Mononuclear cell (primary cell): ENCODE measurements around the gene LMAN1. TPM values are rescaled to one million over a fixed set of nuclear protein-coding genes. Genes with fewer than 3 reads are reported as not detected.

Experiments
- H3K27me3 ChIP-seq: 2 replicates; pipeline ENCODE4 v1.6.0; 2011; ENCODE audit warnings: low read length, control low read depth; ENCODE audit not compliant: insufficient read depth
- H3K4me1 ChIP-seq: 2 replicates; pipeline ENCODE4 v1.5.1; 2011; ENCODE audit warnings: mild to moderate bottlenecking, low read length, control low read depth; ENCODE audit not compliant: insufficient read depth
- H3K4me3 ChIP-seq: 2 replicates; pipeline ENCODE4 v1.5.1; 2011; ENCODE audit warnings: mild to moderate bottlenecking, low read length, moderate library complexity
- H3K9me3 ChIP-seq: 2 replicates; pipeline ENCODE4 v1.5.1; 2011; ENCODE audit warnings: low read depth, mild to moderate bottlenecking, control low read depth, low read length
- total RNA-seq: library from RNA; depleted of rRNA; stranded (reverse); fragments of >200 nt; gene quantifications from one replicate; pipeline ENCODE4 v1.2.3, GENCODE V29; 2012

LMAN1 gene
- total RNA-seq, 1 donor, result 40.6 TPM

- H3K9me3 ChIP-seq, result no peaks in the 10 kb centered on the region
- no peaks in the 10 kb centered on the region for H3K4me1 ChIP-seq
- H3K27me3 ChIP-seq, result peaks cover 6% of the 10 kb centered on the region
- H3K4me3 ChIP-seq, result no peak overlapping the region
These were observed 57.1 kb downstream of the LMAN1 start for GRCh38 chr18:59301929-59302328.

GRCh38 chr18:59300676-59301285 lies 58.3 kb downstream of the LMAN1 start:
- Histone ChIP-seq H3K4me3 (no peak overlapping the region), H3K27me3 (peaks cover 2% of the 10 kb centered on the region), H3K9me3 (no peaks in the 10 kb centered on the region)

GRCh38 chr18:59298871-59299270 lies 60.2 kb downstream of the LMAN1 start:
- H3K27me3 ChIP-seq, result peaks cover 10% of the 10 kb centered on the region
- H3K4me1 ChIP-seq, result no peaks in the 10 kb centered on the region
- H3K4me3 ChIP-seq, result no peak overlapping the region

More at GRCh38 chr18:59300676-59301285, 58.3 kb downstream of the LMAN1 start:
- H3K4me1 ChIP-seq, result no peaks in the 10 kb centered on the region

GRCh38 chr18:59293317-59293716 lies 65.7 kb downstream of the LMAN1 start:
- H3K9me3 ChIP-seq, result no peaks in the 10 kb centered on the region
- H3K27me3 ChIP-seq, result peaks cover 38% of the 10 kb centered on the region
- no peaks in the 10 kb centered on the region for H3K4me1 ChIP-seq
- H3K4me3 ChIP-seq, result no peak overlapping the region

More at GRCh38 chr18:59298871-59299270, 60.2 kb downstream of the LMAN1 start:
- H3K9me3 ChIP-seq, result no peaks in the 10 kb centered on the region

DNA sequence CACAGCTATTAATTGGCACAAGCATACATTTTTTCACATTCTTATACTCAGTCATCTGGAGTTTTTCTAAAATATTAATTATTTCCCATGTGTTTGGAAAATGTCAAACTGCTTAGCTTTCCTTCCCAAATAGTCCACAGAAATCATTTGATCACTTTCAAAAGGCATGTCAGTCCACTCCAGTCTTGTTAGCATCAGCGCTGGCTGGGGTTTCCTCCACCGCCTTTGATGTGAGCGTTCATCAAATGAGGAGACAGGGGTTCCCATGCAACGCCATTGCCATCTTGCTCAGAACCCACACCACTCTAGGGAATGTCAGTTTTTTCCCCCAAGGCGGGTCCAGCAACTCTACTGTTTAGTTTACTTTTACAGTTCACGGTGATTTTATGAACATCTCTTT lies 72.7 kb downstream of the LMAN1 start:
- no peaks in the 10 kb centered on the region for H3K4me1 ChIP-seq
- H3K4me3 ChIP-seq, result no peak overlapping the region
- no peaks in the 10 kb centered on the region for H3K9me3 ChIP-seq
- H3K27me3 ChIP-seq, result peaks cover 42% of the 10 kb centered on the region

- Histone ChIP-seq H3K27me3 (peaks cover 48% of the 10 kb centered on the region), H3K9me3 (no peaks in the 10 kb centered on the region), H3K4me3 (no peak overlapping the region), H3K4me1 (no peaks in the 10 kb centered on the region)
These were observed 76.7 kb downstream of the LMAN1 start for GRCh38 chr18:59282341-59282740.

DNA sequence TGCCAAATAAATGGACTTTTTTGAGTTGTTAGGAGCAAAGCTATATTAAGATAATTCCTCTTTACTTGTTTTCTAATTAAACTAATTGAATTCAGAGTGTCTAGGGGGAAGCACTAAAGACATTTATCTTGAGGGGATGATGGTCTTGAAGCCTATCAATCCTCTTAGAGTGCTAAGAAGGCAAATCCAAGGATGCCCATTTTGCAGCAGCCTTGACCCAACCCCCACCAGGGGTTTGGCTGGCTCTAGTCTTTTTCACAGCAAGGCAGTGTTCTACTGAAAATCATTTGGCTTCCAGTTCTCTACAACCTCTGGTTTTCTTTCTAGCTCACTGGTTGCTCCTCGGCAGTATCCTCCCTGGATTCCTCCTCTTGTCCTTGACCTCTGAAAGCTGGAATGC lies 79.3 kb downstream of the LMAN1 start:
- Histone ChIP-seq H3K4me3 (no peak overlapping the region), H3K9me3 (no peaks in the 10 kb centered on the region), H3K4me1 (no peaks in the 10 kb centered on the region), H3K27me3 (peaks cover 57% of the 10 kb centered on the region)

DNA sequence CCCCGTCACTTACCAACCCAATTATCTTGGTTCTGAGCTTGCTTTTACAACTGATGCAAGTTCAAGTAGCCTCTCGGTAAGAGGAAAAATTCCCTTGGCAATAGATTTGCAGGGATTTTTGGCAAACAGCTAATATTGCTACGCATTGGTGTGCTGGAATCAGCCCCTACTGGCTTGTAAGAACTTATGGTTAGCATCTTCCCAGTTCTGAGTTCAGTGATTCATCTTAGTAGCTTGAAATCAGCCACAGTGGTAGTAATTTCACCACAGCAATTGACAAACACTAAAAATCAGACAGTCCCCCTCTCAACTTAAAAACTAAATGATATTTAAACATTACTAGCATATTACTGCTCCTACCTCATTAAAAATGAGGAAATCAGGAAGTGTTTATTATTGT lies 79.9 kb downstream of the LMAN1 start:
- H3K4me3 ChIP-seq, result no peak overlapping the region
- no peaks in the 10 kb centered on the region for H3K4me1 ChIP-seq
- H3K27me3 ChIP-seq, result peaks cover 62% of the 10 kb centered on the region
- no peaks in the 10 kb centered on the region for H3K9me3 ChIP-seq

DNA sequence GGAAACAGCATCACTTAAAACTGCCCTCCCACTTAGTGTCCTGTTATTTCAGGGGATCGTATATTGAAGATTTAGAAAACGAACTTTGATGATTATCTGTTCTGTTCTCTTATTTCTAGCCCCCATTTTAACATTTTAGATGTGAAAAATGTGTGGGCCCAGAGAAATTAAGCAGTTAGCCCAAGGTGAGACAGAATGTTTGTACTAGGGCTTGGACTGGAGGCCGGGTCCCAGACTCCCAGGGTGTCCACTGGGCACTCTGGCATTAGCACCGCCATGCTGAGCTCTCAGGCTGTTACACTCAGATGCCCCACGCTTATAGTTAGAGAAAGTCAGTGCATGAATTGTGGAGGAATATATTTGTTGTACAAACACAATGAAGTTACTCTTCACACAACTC lies 80.3 kb downstream of the LMAN1 start:
- no peaks in the 10 kb centered on the region for H3K9me3 ChIP-seq
- no peaks in the 10 kb centered on the region for H3K4me1 ChIP-seq
- H3K27me3 ChIP-seq, result peaks cover 65% of the 10 kb centered on the region
- no peak overlapping the region for H3K4me3 ChIP-seq

Other genes starting within 250 kb of the LMAN1 start
- gene SEC11C, start 219.4 kb downstream of the LMAN1 start, total RNA-seq, result 31.9 TPM
- gene GRP, start 139.1 kb downstream of the LMAN1 start, total RNA-seq, result 0.52 TPM
- not detected for gene RAX, start 85.8 kb downstream of the LMAN1 start, total RNA-seq
- 0.10 TPM for gene CPLX4, start 40.6 kb downstream of the LMAN1 start, total RNA-seq